Measurements from ENCODE around the gene NSL1.

NSL1 gene

DNA sequence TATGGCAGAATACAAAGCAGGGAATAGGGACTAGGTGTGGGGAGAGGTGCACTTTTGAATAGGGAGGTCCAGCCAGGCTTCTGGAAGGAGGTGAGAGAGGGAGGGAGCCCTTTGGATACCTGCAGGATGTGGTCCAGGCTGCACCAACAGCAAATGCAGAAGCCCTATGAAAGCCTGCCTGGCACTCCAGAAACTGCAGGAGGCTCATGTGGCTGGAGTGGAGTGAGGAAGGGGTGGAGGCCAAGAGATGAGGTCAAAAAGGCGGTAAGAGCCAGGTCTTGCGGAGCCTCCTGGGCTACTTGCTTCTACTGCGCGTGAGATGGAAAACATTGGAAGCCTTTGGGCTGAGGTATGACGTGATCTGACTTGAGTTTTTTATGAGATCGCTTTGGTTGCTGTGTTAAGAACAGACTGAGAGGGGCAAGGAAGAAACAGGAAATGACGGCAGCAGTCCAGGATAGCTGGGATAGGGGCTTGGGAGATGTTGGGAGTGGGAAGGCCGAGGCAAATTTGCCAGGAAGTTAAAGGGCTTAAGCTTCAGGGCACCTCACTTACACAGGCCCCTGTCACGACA lies 87.5 kb downstream of the NSL1 start:
- no peak for DNase-seq (ENCODE audit: low read depth)

DNA sequence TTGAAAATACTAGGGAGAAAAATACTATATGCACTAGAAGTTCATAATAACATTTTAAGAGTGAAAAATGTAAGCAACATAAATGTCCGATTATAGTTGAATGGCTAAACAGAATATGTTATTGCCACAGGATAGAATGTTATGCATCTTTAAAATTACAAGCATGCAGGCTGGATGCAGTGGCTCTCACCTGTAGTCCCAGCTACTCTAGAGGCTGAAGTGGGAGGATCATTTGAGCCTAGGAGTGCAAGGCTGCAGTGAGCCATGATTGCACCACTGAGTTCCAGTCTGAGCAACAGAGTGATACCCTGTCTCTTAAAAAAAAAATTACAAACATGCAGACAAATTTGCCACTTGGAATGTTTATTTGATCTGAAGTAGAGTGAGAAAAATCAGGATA lies 88.9 kb downstream of the NSL1 start:
- no peak for DNase-seq (ENCODE audit: low read depth)

DNA sequence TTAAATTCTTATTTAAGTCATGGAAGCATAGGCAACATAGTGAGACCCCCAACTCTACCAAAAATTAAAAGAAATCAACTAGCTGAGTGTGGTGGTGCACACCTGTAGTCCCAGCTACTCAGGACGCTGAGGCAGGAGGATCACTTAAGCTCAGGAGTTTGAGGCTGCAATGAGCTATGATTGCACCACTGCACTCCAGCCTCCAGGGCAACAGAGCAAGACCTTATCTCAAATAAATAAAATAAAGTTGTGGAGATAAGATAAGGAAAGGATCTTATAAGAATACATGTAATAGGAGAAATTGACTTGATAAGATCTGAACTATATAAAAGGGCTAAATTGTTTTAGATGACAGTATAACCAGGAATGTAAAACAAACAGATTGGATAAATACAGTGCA lies 89.7 kb downstream of the NSL1 start:
- DNase-seq (ENCODE audit: low read depth) = no peak

DNA sequence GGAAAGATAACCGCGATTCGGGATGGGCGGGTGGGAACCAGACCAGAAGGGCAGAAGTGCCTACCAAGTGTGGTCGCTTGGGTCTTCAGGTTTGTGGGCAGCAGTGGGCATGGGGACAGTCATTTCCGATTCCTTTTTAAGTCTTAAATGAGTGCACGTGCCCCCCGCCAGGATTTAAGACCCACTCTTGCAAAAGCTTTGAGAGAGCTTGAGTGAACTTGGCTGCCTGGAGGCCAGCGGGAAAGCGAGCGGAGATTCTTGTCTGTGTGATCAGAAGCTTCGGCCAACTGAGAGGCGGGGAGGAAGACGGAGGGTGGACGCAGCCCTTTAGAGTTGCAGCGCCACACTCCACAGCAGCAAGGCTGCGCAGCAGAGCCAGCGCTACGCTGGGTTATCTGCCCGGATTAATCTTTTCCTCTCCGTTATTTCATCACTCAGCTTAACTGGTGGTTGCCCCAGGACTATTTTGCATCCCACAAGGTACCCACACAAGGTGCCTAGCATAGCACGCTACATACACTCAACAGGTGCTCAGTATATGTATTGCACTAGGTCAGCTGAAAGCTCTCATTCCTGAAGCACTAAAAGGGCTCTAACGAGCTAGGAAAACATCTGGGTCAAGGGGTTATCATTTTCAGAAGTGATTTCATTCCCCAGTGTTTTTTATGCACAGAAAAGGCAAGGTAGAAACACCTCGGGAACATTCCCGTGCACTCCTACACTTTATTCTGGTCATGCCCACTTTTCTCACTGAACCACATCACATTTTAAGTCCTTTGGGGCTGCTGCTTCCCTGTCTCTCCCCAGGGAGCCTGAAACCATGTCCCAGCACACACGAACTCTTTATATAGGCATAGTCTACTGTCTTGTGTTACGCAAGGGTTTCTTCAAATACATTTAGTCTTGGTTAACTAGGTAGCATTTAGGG lies 90.4 kb downstream of the NSL1 start:
- no peak for DNase-seq (ENCODE audit: low read depth)

DNA sequence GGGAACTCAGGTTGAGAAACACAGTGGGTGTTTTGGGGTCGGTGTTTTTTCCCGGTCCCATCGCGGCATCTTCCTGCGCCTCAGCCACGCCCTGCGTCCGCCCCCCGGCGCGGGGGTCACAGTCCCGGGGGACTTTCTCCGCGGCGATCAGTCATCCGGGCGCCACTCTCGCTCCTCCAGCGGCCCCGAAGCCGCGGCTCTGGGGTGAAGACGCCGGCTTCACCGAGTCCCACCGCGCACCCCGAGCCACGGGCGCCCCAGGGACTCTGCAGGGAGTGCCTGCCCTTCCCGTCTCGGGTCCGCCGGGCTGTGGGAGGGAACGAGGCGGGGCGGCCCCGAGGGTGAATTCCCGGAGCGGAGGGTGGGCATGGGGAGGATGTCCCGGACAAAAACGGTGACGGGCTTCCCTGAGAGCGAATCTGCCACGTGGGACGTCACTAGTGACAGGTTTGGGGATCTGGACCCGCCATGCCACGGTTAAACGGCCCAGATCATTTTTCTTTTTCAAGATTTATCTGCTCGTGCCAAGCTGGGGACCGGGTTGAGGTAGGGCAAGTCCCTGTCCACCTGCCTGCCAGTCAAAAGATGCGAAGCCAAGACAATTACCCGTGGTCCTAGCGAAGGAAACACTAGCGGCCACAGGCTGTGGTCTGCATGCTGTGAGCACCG lies 91.2 kb downstream of the NSL1 start:
- peak; percentile 25 for DNase-seq (ENCODE audit: low read depth)

DNA sequence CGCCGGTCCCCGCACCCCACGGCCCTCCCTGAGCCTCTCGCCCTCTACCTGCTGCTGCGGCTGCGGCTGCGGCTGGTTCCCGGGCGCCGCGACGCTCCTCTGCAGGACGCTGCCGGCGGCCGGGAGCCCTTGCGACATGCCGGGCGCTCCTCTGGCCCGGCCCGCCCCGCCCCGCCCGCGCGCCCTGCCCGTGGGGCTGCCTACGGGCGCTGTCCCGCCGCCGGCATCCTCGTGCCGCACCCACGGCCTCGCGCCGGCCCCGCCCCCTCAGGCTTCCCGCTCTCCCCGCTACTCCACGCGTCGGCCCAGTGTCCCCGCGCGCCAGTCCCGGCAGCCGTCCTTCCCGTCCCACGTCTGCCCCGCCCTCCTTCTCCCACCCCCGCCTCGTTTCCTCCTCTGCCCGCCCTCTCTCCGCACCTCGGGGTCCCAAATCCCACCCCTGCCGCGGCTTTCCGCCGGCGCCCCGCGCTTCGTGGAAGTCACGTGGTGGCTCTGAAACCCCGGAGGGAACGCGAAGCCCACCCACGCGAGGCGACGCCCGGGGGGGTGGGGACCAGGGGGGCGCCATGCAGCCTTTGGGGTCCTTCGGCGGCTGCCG lies 91.9 kb downstream of the NSL1 start, which contains the start of gene BATF3:
BATF3 (minus strand) TSS at position 216 of the 598 bp plus-strand sequence; CDS start at position 138, 78 bp downstream.
- peak; percentile 28 for DNase-seq (ENCODE audit: low read depth)

DNA sequence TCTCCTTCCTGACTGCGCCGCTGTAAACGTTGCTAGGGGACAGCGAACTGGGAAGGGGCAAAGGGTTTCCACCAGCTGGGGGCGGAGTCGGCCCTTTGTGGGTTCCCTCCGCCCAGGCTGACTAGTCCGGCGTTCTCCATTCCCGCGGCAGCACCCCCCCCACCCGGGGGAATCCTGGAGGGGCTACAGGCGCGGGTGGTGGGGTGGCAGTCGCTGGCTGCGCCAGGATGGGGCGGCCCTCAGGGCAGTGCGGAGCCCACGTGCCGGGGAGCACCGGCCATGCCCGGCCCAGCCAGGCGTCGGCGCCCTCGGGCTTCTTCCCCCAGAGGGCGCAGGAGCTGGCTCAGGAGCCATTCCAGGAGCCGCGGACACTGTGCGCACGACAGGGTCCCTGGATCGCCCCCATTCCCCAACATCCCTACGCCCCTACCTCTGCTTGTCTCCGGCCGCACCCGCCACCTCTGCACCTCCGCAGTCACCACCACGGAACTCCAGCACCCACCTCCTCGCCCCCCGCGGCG lies 92.4 kb downstream of the NSL1 start:
- peak; percentile 24 for DNase-seq (ENCODE audit: low read depth)

DNA sequence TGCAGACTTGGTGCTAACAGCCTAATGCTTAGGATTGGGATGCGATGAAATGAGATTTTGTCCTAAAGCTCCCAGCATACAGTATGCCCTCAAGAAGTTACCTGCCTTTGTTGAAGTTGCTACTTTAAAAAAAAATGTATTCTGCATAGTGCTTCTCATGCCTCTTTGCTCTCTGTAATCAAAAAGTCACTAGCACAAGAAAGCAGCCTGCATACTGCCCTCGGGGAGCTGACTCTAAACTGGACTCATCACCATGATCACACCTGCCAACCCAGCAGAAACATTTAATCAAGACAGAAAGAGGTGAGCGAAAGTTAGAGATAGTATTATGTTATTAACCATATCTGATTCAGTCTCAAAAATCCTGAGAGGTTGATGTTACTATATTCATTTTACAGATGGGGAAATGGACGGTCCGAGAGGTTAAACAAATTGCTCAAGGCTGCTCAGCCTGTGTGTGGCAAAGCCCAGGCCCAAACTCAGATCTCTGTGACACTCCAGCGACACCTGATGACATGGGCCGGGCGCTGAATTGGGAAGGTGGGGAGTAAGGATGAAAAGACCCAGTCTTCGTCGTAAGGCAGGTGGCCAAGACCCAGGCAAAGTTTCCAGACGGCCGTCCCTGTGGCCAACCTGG lies 93.0 kb downstream of the NSL1 start:
- no peak for DNase-seq (ENCODE audit: low read depth)

DNA sequence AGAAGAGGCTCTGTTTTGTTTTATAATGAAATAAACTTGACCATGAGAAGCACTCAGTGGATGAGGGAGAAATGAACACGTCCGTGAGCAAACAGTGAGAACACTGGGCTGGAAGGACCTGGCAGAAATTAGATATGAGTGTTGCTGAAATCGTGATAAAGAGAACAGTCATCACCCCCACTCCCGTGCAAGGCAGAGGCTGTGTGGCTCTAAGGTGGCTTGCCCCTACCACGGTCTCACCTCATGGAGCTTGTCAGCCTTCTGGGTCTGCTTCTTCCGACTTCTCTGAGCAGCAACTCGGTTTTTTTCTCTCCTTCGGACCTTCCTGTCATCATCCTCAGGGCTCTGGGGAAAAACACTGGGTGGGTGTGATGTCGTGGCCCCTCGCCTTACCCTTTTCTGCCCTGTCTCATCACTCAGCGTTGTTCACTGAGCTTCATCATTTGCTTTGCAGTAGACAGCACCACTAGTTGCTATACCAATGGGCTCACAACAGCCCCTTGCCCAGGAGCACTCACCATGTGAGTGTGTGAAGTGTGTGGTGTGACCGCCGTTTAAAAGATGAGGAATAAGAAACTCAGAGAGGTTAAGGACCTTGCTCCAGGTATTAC lies 94.8 kb downstream of the NSL1 start:
- no peak for DNase-seq (ENCODE audit: low read depth)

DNA sequence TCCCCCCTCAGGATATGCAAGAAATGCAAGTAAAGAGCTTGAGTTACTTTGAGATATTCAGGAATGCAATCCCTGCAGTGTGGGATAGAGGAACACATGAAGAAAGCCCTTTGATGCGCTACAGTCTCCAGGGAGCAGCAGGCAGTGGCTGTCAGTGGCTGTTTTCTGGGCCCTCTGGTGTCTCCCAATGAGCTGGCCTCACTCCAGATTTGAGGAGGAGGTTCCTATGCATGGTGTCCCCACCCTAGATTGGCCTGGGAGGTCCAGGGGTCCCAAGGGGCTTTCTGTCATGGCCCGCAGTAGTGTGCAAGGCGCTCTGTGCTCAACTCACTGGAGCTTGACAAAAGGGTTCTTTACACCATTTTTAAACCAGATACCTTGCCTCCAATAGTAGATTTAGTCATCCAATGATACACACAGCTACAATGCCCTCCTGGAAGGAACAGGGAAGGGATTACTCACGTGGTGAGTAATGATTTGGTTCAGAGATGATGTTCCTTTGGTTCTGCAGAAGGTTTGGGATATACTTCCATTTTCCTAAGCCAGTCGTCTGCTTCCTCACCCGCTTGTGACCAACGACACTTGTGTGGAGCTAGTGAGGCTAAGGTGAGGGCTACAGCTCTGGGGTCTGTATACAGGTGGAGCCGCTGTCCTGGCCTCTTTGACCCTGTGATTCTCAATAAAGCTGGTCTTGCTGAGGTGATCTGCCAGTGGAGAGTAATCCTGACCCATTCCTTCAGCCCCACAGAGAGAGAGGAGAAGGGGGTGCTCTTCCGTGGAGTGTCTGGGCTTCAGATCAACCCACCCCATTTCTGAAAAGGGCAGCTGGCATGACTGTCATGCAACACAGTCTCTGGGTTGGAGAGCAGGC lies 98.6 kb downstream of the NSL1 start:
- no peak for DNase-seq (ENCODE audit: low read depth)

DNA sequence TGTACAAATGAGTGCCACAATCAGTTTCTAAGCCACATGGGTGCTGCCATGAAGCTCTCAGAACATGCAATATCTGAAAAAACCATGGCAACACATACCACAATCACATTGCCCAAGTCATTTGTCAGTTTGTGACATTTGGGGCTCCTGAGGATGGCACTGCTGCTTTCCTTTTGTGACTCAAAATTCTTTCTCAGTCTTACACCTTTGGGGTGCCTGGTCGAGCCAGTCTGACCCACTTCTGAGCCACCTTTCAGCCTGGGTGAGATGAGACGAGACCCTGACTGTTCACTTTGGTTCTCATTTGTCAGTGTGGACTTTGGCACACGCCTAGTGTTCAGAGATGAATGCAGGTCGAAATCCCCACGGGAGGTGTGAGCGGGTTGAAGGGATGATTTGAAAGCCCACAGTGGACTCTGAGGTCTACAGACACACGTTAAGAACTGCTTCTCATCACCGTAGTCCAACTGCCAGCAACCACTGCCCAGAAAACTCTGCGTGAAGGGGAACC lies 100.0 kb downstream of the NSL1 start:
- DNase-seq (ENCODE audit: low read depth) = no peak

DNA sequence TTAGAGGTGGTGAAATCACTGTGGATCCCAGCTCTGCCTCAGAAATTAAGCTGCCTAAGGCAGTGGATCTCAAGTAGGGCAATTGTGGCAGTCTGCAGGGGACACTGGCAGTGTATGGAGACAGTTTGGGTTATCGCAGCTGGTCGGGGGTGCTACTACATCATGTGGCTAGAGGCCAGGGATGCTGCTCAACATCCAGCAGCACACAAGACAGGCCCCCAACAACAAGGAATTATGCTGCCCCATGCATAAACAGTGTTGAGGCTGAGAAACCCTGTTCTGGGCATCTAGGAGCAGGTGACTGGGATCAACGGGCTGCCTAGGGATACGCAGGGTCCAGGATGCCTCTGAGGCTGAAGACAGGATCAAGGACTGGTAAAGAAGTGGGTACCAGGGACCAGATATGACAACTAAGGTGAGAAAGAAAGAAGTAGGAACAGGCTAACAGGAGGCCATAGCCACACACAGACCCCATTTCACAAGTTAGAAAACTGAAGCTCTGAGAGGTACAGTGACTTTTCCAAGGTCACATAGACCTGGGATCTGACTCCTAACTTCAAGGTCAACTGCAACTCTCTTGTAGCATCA lies 100.7 kb downstream of the NSL1 start:
- DNase-seq (ENCODE audit: low read depth) = no peak

DNA sequence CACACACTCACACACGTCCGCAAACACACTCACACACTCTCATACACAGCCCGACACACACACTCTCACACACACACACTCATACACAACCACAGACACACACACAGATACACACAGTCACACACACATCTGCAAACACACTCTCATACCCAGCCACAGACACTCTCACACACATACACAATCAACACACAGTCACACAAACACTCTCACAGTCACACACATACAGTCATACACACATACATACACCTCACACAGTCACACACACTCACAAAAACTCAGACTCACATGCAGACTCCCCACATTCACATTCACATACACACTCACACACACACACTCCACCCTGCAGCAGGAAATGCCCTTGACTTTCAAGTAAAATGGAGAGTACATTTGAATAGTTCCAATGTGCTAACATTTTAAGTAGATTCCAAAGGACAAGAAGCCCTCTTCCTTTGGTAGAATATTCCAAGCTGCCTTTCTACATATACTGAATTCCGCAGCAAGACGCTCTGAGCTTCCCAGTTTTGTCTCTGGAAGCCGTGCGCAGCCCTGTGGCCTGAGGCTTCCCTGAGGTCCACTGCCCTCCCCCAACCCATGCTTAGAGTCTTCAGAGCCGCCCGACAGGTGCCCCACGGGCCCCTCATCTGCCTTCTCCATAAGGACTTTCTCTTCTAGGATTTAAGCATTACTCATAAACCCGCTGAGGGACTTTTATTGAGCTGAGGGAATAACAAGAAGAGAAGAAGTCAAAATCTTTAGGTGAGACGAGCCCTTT lies 101.6 kb downstream of the NSL1 start:
- DNase-seq (ENCODE audit: low read depth) = no peak

DNA sequence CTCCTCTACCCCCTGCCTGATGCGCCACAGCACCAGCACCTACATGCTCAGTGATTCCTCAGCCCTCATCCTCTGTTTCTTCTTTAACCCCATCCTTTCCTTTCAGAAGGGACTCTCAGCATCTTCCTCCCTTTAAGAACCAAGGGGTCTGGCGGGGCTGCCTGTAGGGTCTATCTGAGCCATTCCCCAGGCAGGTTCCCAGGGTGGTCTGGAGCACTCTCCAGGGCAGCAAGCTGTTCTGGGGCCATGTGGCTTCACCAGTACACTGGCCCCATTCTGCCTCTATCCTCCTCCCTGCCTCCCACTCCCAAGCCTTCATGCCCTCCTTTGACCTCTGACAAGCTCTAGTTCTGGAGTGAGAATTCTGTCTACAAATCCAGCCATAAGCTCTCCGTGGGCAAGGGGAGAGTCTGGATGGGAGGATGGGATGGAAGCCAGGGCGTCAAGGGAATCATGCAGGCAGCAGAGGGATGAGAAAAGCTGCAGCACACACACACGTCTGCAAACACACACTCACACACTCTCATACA lies 102.3 kb downstream of the NSL1 start:
- DNase-seq (ENCODE audit: low read depth) = no peak

DNA sequence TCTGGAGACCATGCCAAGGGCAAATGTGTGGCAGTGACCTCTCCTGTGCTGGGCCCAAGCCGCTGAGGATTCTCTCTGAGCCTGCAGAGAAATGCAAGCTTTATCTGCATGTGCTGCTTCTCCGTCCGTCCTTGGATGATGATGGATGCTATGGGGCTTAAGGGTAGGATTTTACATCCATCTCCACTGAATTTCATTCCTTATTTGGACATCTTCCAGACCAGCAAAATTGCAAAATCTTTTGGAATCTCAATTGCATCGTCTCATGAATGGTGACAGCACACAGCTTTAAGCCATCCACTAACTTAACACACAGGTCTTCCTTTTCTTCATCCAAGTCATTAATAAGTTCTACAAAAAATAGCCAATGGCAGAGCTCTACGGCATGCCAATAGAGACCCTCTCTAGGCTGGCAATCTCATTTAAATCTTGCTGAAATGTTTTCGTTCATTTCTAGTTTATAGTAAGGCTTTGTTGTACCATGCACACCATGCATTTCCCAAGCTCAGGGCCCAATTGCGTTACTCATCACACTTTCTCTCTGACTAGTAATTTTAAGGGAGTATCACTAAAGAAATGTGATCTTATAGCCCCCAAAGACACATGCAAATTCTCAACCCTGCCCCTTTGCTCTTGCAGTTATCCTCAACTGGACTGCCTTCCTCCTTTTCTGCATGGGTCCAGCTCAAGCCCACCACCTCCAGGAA lies 103.1 kb downstream of the NSL1 start:
- DNase-seq (ENCODE audit: low read depth) = no peak

DNA sequence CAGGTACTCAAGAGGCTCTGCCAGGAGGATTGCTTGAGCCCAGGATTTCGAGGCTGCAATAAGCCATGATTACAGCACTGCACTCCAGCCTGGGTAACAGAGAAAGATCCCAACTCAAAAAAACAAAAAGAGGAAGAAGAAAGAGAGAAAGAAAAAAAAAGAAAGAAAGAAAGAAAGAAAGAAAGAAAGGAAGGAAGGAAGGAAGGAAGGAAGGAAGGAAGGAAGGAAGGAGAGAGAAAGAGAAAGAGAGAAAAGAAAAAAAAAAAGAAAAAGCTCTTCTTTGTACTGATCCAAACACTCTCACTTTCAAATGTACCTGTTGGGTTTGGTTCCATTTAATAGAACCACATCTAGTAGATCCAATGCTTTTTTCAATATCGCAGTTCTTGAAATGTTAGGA lies 103.8 kb downstream of the NSL1 start:
- no peak for DNase-seq (ENCODE audit: low read depth)

DNA sequence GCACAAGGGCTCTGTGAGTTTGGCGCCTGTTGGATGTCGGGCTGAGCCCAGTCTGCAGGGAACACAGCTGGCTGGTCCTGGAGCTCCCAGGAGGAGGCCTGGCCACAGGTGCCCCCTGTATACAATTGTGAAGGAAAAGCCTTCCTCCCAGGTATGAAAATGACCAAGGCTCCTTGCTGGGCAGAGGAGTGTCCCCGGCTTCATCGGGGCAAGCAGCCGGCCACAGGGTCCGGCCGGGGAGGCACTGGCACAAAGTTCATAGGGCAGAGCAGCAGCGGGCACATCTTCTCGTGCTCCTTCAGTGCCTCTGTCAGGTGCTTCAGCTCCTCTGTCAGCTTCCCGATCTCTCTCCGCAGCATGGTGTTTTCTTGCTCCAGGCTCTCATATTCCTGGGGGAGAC lies 105.0 kb downstream of the NSL1 start:
- DNase-seq (ENCODE audit: low read depth) = no peak

DNA sequence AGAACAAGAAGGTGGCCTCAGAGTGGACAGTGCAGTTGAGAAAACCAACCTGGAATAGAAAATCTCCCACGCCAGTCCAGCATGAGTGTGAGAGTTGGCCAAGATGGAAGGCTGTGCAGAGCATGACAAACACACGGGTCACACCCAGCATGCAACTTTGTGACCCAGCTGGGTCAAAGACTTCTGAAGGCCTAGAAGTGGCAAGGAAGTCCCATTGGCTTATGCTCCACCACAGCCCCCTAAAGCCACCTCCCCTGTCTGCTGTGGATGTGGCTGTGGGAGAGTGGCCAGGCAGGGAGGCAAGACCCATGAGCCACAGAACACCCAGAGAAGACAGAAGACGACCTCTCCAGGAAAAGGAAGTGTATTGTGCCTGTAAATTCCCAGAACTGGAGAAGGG lies 105.5 kb downstream of the NSL1 start:
- no peak for DNase-seq (ENCODE audit: low read depth)

All from activated T-helper 1 cell treated with Interleukin-2 at 50 U/mL for 16 hours (primary cell).